K562 (cell line): ENCODE data around the gene DEGS2.

Source experiments
- ARID2 ChIP-seq: fragments of 450-650 bp; IDR thresholded peaks from 2 replicates; pipeline ENCODE4 v1.6.1; 2017; ENCODE audit warnings: antibody characterized with exemption, mild to moderate bottlenecking
- CEBPG ChIP-seq, 3 experiments: fragments of 200-800 bp in 1 of 3; sonication (Bioruptor generic) in 1 of 3; sonication (generic) in 1 of 3; formaldehyde crosslinking in 1 of 3; IDR thresholded peaks in 2 of 3; conservative IDR thresholded peaks in 1 of 3; 2 replicates each; pipeline versions ENCODE4 v1.6.1 to v1.8.0; 2016 to 2022; ENCODE audit warnings: missing compliant biosample characterization in 2 of 3, missing genetic modification characterization in 2 of 3, mild to moderate bottlenecking in 1 of 3, missing genetic modification reagents in 1 of 3
- CTCF ChIP-seq, 3 experiments: IDR thresholded peaks in 2 of 3; conservative IDR thresholded peaks in 1 of 3; 2 replicates each; pipeline ENCODE4 v1.5.1; 2011 to 2012; ENCODE audit warnings: low read length in 3 of 3, mild to moderate bottlenecking in 3 of 3, control low read depth in 2 of 3, improper control_type of control experiment in 1 of 3, inconsistent platforms in 1 of 3, low read depth in 1 of 3, mixed read lengths in 1 of 3, moderate library complexity in 1 of 3; ENCODE audit not compliant: insufficient read depth in 2 of 3
- JUND ChIP-seq, 2 experiments: IDR thresholded peaks; 2 replicates in 1 of 2; 3 replicates in 1 of 2; pipeline ENCODE4 v1.6.1; 2011; ENCODE audit warnings: borderline replicate concordance in 2 of 2, low read depth in 2 of 2, low read length in 2 of 2, improper control_type of control experiment in 1 of 2, missing biosample characterization in 1 of 2, missing genetic modification characterization in 1 of 2, missing genetic modification reagents in 1 of 2
- NCOR1 ChIP-seq: fragments of 450-650 bp; IDR thresholded peaks from 2 replicates; pipeline ENCODE4 v1.6.1; 2016; ENCODE audit warnings: mild to moderate bottlenecking, moderate library complexity
- NFE2 ChIP-seq: IDR thresholded peaks from 2 replicates; pipeline ENCODE4 v1.6.1; 2014; ENCODE audit warnings: antibody characterized with exemption, low read depth
- POLR2A ChIP-seq: fragments of 450-650 bp; conservative IDR thresholded peaks from 2 replicates; pipeline ENCODE4 v1.6.1; 2016
- POLR2AphosphoS5 ChIP-seq: IDR thresholded peaks from 2 replicates; pipeline ENCODE4 v1.6.1; 2011; ENCODE audit warnings: mild to moderate bottlenecking, low read depth, low read length, moderate library complexity; ENCODE audit not compliant: control insufficient read depth, insufficient read depth
- SIN3A ChIP-seq, 2 experiments: fragments of 150-350 bp in 1 of 2; IDR thresholded peaks; 2 replicates each; pipeline ENCODE4 v1.6.1; 2011 to 2016; ENCODE audit warnings: borderline replicate concordance in 2 of 2, low read depth in 2 of 2, low read length in 2 of 2, mild to moderate bottlenecking in 2 of 2, moderate library complexity in 2 of 2; ENCODE audit not compliant: control insufficient read depth in 1 of 2
- SMARCA5 ChIP-seq: fragments of 450-650 bp; IDR thresholded peaks from 2 replicates; pipeline ENCODE4 v1.6.1; 2016
- SREBF2 ChIP-seq: sonication (generic); formaldehyde crosslinking; IDR thresholded peaks from 2 replicates; pipeline ENCODE4 v1.4.0; 2020; ENCODE audit warnings: mild to moderate bottlenecking, missing genetic modification reagents
- STAT5B ChIP-seq: fragments of 250-450 bp; sonication (Bioruptor Pico); IDR thresholded peaks from 2 replicates; pipeline ENCODE4 v1.8.0; 2021; ENCODE audit warnings: mild to moderate bottlenecking, inconsistent platforms

- TF ChIP-seq POLR2A = no peak
- no peak for TF ChIP-seq JUND (IDR thresholded peaks at IDR 0.05; ENCODE audit: borderline replicate concordance, low read depth, low read length)
- no peak for TF ChIP-seq JUND (tag; IDR thresholded peaks at IDR 0.05; ENCODE audit: borderline replicate concordance, low read depth, low read length)
- TF ChIP-seq STAT5B (CRISPR knock-in tag) = no peak
- no peak for TF ChIP-seq SMARCA5
- no peak for TF ChIP-seq CEBPG (CRISPR knock-in tag; IDR thresholded peaks at IDR 0.05)
- TF ChIP-seq CEBPG (tag; conservative IDR thresholded peaks at IDR 0.05 in 1 of 2, IDR thresholded peaks at IDR 0.05 in 1 of 2) = no peak
- no peak for TF ChIP-seq ARID2
- no peak for TF ChIP-seq CTCF (IDR thresholded peaks at IDR 0.05 in 2 of 3, conservative IDR thresholded peaks at IDR 0.05 in 1 of 3; ENCODE audit: insufficient read depth in 2 of 3, low read depth in 1 of 3, low read length in 3 of 3)
- no peak for TF ChIP-seq SREBF2 (CRISPR knock-in tag)
- TF ChIP-seq NCOR1 = no peak
- TF ChIP-seq POLR2AphosphoS5 = no peak
- TF ChIP-seq NFE2 = no peak
- TF ChIP-seq SIN3A (IDR thresholded peaks at IDR 0.05; ENCODE audit: borderline replicate concordance in 2 of 2, control insufficient read depth in 1 of 2, low read depth in 2 of 2, low read length in 2 of 2) = no peak
Measured at GRCh38 chr14:100135784-100136183, 23.7 kb downstream of the DEGS2 start.
